ENCODE results near the gene FBXO45.

- TF ChIP-seq, protein P1, sequence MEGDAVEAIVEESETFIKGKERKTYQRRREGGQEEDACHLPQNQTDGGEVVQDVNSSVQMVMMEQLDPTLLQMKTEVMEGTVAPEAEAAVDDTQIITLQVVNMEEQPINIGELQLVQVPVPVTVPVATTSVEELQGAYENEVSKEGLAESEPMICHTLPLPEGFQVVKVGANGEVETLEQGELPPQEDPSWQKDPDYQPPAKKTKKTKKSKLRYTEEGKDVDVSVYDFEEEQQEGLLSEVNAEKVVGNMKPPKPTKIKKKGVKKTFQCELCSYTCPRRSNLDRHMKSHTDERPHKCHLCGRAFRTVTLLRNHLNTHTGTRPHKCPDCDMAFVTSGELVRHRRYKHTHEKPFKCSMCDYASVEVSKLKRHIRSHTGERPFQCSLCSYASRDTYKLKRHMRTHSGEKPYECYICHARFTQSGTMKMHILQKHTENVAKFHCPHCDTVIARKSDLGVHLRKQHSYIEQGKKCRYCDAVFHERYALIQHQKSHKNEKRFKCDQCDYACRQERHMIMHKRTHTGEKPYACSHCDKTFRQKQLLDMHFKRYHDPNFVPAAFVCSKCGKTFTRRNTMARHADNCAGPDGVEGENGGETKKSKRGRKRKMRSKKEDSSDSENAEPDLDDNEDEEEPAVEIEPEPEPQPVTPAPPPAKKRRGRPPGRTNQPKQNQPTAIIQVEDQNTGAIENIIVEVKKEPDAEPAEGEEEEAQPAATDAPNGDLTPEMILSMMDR (IDR thresholded peaks at IDR 0.05) = no peak
- no peak for TF ChIP-seq POLR2A (IDR thresholded peaks at IDR 0.05)
Measured at GRCh38 chr3:196627918-196628231, 59.4 kb downstream of the FBXO45 start.
